Measurements from ENCODE around the gene SHTN1.

DNA sequence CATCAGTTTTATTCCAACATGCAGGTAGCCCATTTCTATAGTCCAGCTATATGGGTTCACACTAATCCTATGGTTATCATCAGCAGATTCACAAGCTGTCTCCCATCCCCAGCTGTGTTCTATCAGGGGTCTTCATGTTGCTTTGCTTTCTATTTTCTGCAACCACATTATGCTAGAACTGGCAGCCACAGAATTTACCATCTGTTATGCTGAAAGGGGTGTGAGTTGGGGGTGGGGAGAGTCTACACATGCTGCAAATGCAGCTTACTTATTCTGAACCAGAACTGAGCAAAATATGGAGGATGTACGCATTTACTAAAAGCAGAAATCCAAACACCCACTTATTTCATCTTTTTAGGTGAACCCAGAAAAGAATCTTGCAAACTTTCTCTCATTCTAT, 32.9 kb downstream of the SHTN1 start:
- no peak for TF ChIP-seq POLR2AphosphoS5 (IDR thresholded peaks at IDR 0.05; ENCODE audit: low read depth, low read length)
- TF ChIP-seq POLR2A (IDR thresholded peaks at IDR 0.05; ENCODE audit: low read depth, low read length), result no peak
- TF ChIP-seq TAF1 (IDR thresholded peaks at IDR 0.05; ENCODE audit: low read depth, low read length), result no peak
- no peak for TF ChIP-seq SPI1 (IDR thresholded peaks at IDR 0.05; ENCODE audit: low read depth, low read length)

Measured in GM12891 (cell line).